ENCODE results near the gene NRXN2.

NRXN2 gene

GRCh38 chr11:64742889-64743590 is 20.0 kb upstream of the NRXN2 start:
- peak; percentile 96 for DNase-seq

GRCh38 chr11:64742087-64742888 is 19.3 kb upstream of the NRXN2 start:
- DNase-seq, result no peak

- DNase-seq, result no peak
These were observed 18.5 kb upstream of the NRXN2 start for GRCh38 chr11:64741375-64742086.

- DNase-seq, result no peak
These were observed 16.9 kb upstream of the NRXN2 start for GRCh38 chr11:64739871-64740270.

- DNase-seq, result no peak
These were observed 13.7 kb upstream of the NRXN2 start for GRCh38 chr11:64736654-64737053.

GRCh38 chr11:64735725-64736259 is 12.8 kb upstream of the NRXN2 start:
- DNase-seq, result no peak

GRCh38 chr11:64734811-64735724 is 12.1 kb upstream of the NRXN2 start:
- no peak for DNase-seq

GRCh38 chr11:64731601-64732000 is 8.6 kb upstream of the NRXN2 start:
- DNase-seq, result no peak

GRCh38 chr11:64729851-64730382 is 6.9 kb upstream of the NRXN2 start:
- DNase-seq, result no peak

GRCh38 chr11:64728757-64729365 is 5.9 kb upstream of the NRXN2 start:
- DNase-seq, result no peak

- no peak for DNase-seq
These were observed 4.0 kb upstream of the NRXN2 start for GRCh38 chr11:64726867-64727530.

GRCh38 chr11:64726211-64726641 is 3.2 kb upstream of the NRXN2 start:
- no peak for DNase-seq

- no peak for DNase-seq
These were observed 2.0 kb upstream of the NRXN2 start for GRCh38 chr11:64724863-64725532.

GRCh38 chr11:64723907-64724862 is 1.2 kb upstream of the NRXN2 start:
- no peak for DNase-seq

GRCh38 chr11:64722141-64723065 is 594 bp downstream of the NRXN2 start:
- DNase-seq, result no peak

GRCh38 chr11:64721359-64721699 is 1.7 kb downstream of the NRXN2 start:
- no peak for DNase-seq

GRCh38 chr11:64720640-64721358 is 2.2 kb downstream of the NRXN2 start:
- no peak for DNase-seq

All from activated CD8-positive, alpha-beta memory T cell treated with anti-CD3 and anti-CD28 coated beads, Interleukin-2, amount 50 U/mL, for 48 hours (primary cell).